GM12878 (cell line): ENCODE data around the gene THEM4. TPM values are rescaled to one million over a fixed set of nuclear protein-coding genes. Genes with fewer than 3 reads are reported as not detected.

ENCODE experiments used
- ATAC-seq: fragments of 200-7000 bp; cut with Tn5 transposase; 3 replicates; pipeline ENCODE4 v1.9.1; 2020; ENCODE audit warnings: mild to moderate bottlenecking, moderate library complexity
- BruUV-seq: library from RNA; stranded (reverse); fragments of 400-500 nt; replicated peaks from 2 replicates; lab custom pipeline; 2021; lab: Mats Ljungman, UMichigan
- CTCF ChIA-PET: fragments of 300-600 bp; sonication (Branson Sonifier 250); formaldehyde crosslinking; extraction: SDS; loops from one replicate; lab custom pipeline; 2021; ENCODE audit warnings: inconsistent platforms; lab: Yijun Ruan, JAX
- POLR2A ChIA-PET: fragments of 350-600 bp; formaldehyde crosslinking; extraction: SDS; loops from one replicate; lab custom pipeline; 2021; ENCODE audit warnings: inconsistent platforms; lab: Charles Lee
- RAD21 ChIA-PET: fragments of 300-600 bp; sonication (Branson Sonifier 250); formaldehyde crosslinking; loops from one replicate; lab custom pipeline; 2023; ENCODE audit warnings: antibody characterized with exemption; ENCODE audit not compliant: unreplicated experiment; lab: Charles Lee
- SMC1A ChIA-PET: fragments of 300-600 bp; sonication (Branson Sonifier 250); formaldehyde crosslinking; loops from one replicate; lab custom pipeline; 2023; ENCODE audit not compliant: unreplicated experiment, uncharacterized antibody; lab: Charles Lee
- DNase-seq: peaks from one replicate; pipeline ENCODE4 v3.0.0-alpha.2; 2011; ENCODE audit warnings: low read depth, low spot score
- FAIRE-seq: peaks from 3 replicates; lab custom pipeline; 2011; peaks lifted over from hg19 to GRCh38; lab: Jason Lieb, UNC
- H2AFZ ChIP-seq: 2 replicates; pipeline ENCODE4 v1.6.0; 2011; ENCODE audit warnings: low read depth, low read length, control low read depth; ENCODE audit not compliant: control insufficient read depth
- H3K27ac ChIP-seq: 2 replicates; pipeline ENCODE4 v1.5.1; 2011; ENCODE audit warnings: control low read depth; ENCODE audit not compliant: control insufficient read depth, insufficient read depth
- H3K27me3 ChIP-seq, 2 experiments: replicated peaks in 1 of 2; 2 replicates each; pipeline versions ENCODE4 v1.6.0 to v1.6.1; 2011; ENCODE audit warnings: low read length in 1 of 2; ENCODE audit not compliant: control insufficient read depth in 2 of 2, insufficient read depth in 2 of 2
- H3K36me3 ChIP-seq, 2 experiments: 2 replicates each; pipeline ENCODE4 v1.5.1; 2011; ENCODE audit warnings: low read length in 1 of 2; ENCODE audit not compliant: control insufficient read depth in 2 of 2, insufficient read depth in 2 of 2
- H3K4me1 ChIP-seq: 2 replicates; pipeline ENCODE4 v1.6.1; 2011; ENCODE audit warnings: mild to moderate bottlenecking, low read length, moderate library complexity, mixed read lengths; ENCODE audit not compliant: control insufficient read depth, insufficient read depth
- H3K4me2 ChIP-seq: 2 replicates; pipeline ENCODE4 v1.6.0; 2011; ENCODE audit warnings: control low read depth; ENCODE audit not compliant: control insufficient read depth, insufficient read depth
- H3K4me3 ChIP-seq: fragments of 200-600 bp; sonication (generic); 2 replicates; pipeline ENCODE4 v1.5.1; 2016
- H3K79me2 ChIP-seq: 2 replicates; pipeline ENCODE4 v1.6.0; 2011; ENCODE audit warnings: low read length; ENCODE audit not compliant: control insufficient read depth, insufficient read depth
- H3K9ac ChIP-seq: 2 replicates; pipeline ENCODE4 v1.8.0; 2011; ENCODE audit warnings: low read length, control low read depth, mixed read lengths; ENCODE audit not compliant: control insufficient read depth, insufficient read depth
- H3K9me3 ChIP-seq: replicated peaks from 3 replicates; pipeline ENCODE4 v1.5.1; 2011; ENCODE audit warnings: mild to moderate bottlenecking, low read length; ENCODE audit not compliant: control insufficient read depth, insufficient read depth
- H4K20me1 ChIP-seq: 2 replicates; pipeline ENCODE4 v1.6.0; 2011; ENCODE audit not compliant: control insufficient read depth, insufficient read depth
- ASH2L ChIP-seq: fragments of 300-600, 200-600 bp; sonication (generic); IDR thresholded peaks from 2 replicates; pipeline ENCODE4 v1.6.1; 2017; ENCODE audit warnings: low read depth, mild to moderate bottlenecking, borderline replicate concordance
- CEBPZ ChIP-seq: fragments of 150-350 bp; IDR thresholded peaks from 2 replicates; pipeline ENCODE4 v1.6.1; 2016; ENCODE audit warnings: low read depth, low read length
- JUND ChIP-seq: IDR thresholded peaks from 2 replicates; pipeline ENCODE4 v1.6.1; 2012; ENCODE audit warnings: low read depth, mild to moderate bottlenecking, low read length, improper control_type of control experiment, moderate library complexity
- KDM1A ChIP-seq: fragments of 200-600 bp; sonication (generic); IDR thresholded peaks from 2 replicates; pipeline ENCODE4 v1.6.1; 2016; ENCODE audit warnings: borderline replicate concordance
- MAX ChIP-seq: IDR thresholded peaks from 2 replicates; pipeline ENCODE4 v1.6.1; 2012; ENCODE audit warnings: low read depth, low read length, improper control_type of control experiment
- MEF2A ChIP-seq: IDR thresholded peaks from 2 replicates; pipeline ENCODE4 v1.6.1; 2011; ENCODE audit warnings: low read depth, mild to moderate bottlenecking, low read length, moderate library complexity; ENCODE audit not compliant: insufficient read depth
- NFYB ChIP-seq: IDR thresholded peaks from 2 replicates; pipeline ENCODE4 v1.6.1; 2011; ENCODE audit warnings: low read depth, mild to moderate bottlenecking, low read length, improper control_type of control experiment, moderate library complexity; ENCODE audit not compliant: insufficient read depth
- RCOR1 ChIP-seq: conservative IDR thresholded peaks from 2 replicates; pipeline ENCODE4 v1.6.1; 2012; ENCODE audit warnings: low read depth, low read length, improper control_type of control experiment
- WGBS: methylation state at CpG from one replicate; pipeline ENCODE4 v1.1.6; 2016; ENCODE audit warnings: low lambda C conversion rate; ENCODE audit not compliant: insufficient replicate concordance, insufficient coverage; ENCODE audit errors: missing lambda C conversion rate; 5-methylcytosine and 5-hydroxymethylcytosine counted together
- in situ Hi-C: fragments of 300-500 bp; cut with MboI; formaldehyde crosslinking; loops from 9 replicates; pipeline ENCODE4 v1.14.3; 2018; ENCODE audit warnings: mixed read lengths
- intact Hi-C: fragments of 100-400 bp; cut with micrococcal nuclease; formaldehyde crosslinking; loops from one replicate; pipeline ENCODE4 v1.14.2; 2022; ENCODE audit not compliant: unreplicated experiment
- polyA plus RNA-seq, 11 experiments: library from polyadenylated mRNA; depleted of rRNA in 4 of 11; unstranded in 6 of 11; stranded (reverse) in 5 of 11; fragments of >200 nt; fragmentation: Nextera tagmentation in 4 of 11; fragmentation: Illumina TruSeq in 1 of 11; extraction: Ambion mirVana in 4 of 11; extraction: Trizol in 1 of 11; gene quantifications; 1 replicate in 1 of 11; 2 replicates in 10 of 11; pipeline versions ENCODE4 v1.2.1 to v1.2.3, GENCODE V29; 2011 to 2016; ENCODE audit warnings: inconsistent platforms in 2 of 11, missing spikeins in 2 of 11, low read depth in 1 of 11
- total RNA-seq, 4 experiments: library from RNA; depleted of rRNA in 3 of 4; stranded (reverse); fragments of >200 nt in 3 of 4; fragmentation: Illumina TruSeq in 1 of 4; extraction: Trizol in 1 of 4; gene quantifications; 2 replicates each; pipeline versions ENCODE4 v1.2.1 to v1.2.3, GENCODE V29; 2013 to 2021
- TF ChIP-seq, protein P1 (sequence below): IDR thresholded peaks from 2 replicates; pipeline ENCODE4 v1.6.1; 2012; ENCODE audit warnings: improper control_type of control experiment, low read depth, low read length; ENCODE audit not compliant: insufficient replicate concordance

THEM4 gene
- total and polyA plus RNA-seq, 10 of the 15 experiments (the other 5 are each of a cell fraction or from before 2014, with no cell fraction given): 3.4 to 30.8 (median 17.9) TPM

GRCh38 chr1:151839457-151840403 lies 69.6 kb downstream of the THEM4 start, which contains the start of gene C2CD4D (continued):
- peak; percentile 74; the same call in 1 of the 2 replicates for TF ChIP-seq MAX
- no peak for TF ChIP-seq KDM1A

DNA sequence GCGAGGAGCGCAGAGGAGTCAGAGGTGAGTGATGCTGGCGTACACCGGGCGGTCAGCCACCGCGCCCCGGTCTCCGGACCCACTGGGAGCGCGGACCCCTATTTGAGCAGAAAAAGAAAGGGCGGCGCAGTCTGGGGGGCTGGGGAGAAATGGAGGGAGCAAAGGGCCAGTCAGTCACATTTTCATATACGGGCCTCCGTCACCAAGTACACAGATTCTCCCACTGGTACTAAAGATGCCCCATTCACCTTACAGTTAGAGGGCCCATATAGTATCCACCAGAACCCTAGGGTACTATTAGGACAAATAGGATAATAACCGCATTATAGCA lies 70.3 kb downstream of the THEM4 start:
- BruUV-seq: TSS peak; percentile 76
- SMC1A ChIA-PET: interaction anchor here (1.0 to 2.1 kb wide), 4 partner anchors 14 to 395 kb away, joined by 3 to 8 read pairs (median 4); partner anchors contain the start of gene THEM5
- no peak for FAIRE-seq
- Histone ChIP-seq H2AFZ (no peak overlapping the region; the same call in 1 of the 2 replicates), H4K20me1 (peaks cover 5% of the 10 kb centered on the region; the same call in 1 of the 2 replicates), H3K9me3 (no peaks in the 10 kb centered on the region), H3K27ac (no peak overlapping the region), H3K79me2 (no peaks in the 10 kb centered on the region), H3K9ac (no peak overlapping the region; the same call in 1 of the 2 replicates), H3K4me2 (peak overlapping the region; percentile 80), H3K36me3 (no peaks in the 10 kb centered on the region), H3K4me1 (peaks cover 10% of the 10 kb centered on the region; the same call in 1 of the 2 replicates), H3K27me3 (peaks cover 0 to 8% of the 10 kb centered on the region in 2 experiments), H3K4me3 (peak overlapping the region; percentile 42; the same call in 1 of the 2 replicates)
- CTCF ChIA-PET: interaction anchor here (0.7 to 1.3 kb wide), 2 partner anchors 649 to 682 kb away, joined by 3 to 4 read pairs; partner anchors contain the start of genes TNFAIP8L2 and VPS72
- DNase-seq: no peak
- POLR2A ChIA-PET: interaction anchor here (0.6 to 2.0 kb wide), 5 partner anchors 19 to 491 kb away, joined by 3 to 9 read pairs (median 6); partner anchors contain the start of genes RIIAD1 and THEM4
- intact Hi-C loops: loop anchor here (5.0 to 10.0 kb wide), 2 partner anchors 124 to 147 kb away; partner anchors contain the start of gene CELF3
- in situ Hi-C loops: loop anchor here (5.0 to 10.0 kb wide), 3 partner anchors 247 to 544 kb away; no protein-coding TSS in a partner anchor
- RAD21 ChIA-PET: interaction anchor here (0.9 to 2.0 kb wide), 4 partner anchors 20 to 380 kb away, joined by 4 to 10 read pairs (median 4); partner anchors contain the start of gene POGZ
- peak; percentile 2 for ATAC-seq
- 4% methylated on average over 16 of the region's 16 CpGs for WGBS
- TF ChIP-seq JUND (no peak), RCOR1 (no peak), MEF2A (no peak), CEBPZ (no peak), ASH2L (no peak), NFYB (no peak), MAX (no peak)
- TF ChIP-seq, protein P1, sequence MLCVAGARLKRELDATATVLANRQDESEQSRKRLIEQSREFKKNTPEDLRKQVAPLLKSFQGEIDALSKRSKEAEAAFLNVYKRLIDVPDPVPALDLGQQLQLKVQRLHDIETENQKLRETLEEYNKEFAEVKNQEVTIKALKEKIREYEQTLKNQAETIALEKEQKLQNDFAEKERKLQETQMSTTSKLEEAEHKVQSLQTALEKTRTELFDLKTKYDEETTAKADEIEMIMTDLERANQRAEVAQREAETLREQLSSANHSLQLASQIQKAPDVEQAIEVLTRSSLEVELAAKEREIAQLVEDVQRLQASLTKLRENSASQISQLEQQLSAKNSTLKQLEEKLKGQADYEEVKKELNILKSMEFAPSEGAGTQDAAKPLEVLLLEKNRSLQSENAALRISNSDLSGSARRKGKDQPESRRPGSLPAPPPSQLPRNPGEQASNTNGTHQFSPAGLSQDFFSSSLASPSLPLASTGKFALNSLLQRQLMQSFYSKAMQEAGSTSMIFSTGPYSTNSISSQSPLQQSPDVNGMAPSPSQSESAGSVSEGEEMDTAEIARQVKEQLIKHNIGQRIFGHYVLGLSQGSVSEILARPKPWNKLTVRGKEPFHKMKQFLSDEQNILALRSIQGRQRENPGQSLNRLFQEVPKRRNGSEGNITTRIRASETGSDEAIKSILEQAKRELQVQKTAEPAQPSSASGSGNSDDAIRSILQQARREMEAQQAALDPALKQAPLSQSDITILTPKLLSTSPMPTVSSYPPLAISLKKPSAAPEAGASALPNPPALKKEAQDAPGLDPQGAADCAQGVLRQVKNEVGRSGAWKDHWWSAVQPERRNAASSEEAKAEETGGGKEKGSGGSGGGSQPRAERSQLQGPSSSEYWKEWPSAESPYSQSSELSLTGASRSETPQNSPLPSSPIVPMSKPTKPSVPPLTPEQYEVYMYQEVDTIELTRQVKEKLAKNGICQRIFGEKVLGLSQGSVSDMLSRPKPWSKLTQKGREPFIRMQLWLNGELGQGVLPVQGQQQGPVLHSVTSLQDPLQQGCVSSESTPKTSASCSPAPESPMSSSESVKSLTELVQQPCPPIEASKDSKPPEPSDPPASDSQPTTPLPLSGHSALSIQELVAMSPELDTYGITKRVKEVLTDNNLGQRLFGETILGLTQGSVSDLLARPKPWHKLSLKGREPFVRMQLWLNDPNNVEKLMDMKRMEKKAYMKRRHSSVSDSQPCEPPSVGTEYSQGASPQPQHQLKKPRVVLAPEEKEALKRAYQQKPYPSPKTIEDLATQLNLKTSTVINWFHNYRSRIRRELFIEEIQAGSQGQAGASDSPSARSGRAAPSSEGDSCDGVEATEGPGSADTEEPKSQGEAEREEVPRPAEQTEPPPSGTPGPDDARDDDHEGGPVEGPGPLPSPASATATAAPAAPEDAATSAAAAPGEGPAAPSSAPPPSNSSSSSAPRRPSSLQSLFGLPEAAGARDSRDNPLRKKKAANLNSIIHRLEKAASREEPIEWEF: no peak
